Upper lobe of left lung (tissue), 4 donors: ENCODE data around the gene CCDC178.

Source experiments
- CTCF ChIP-seq, 6 experiments: fragments of 450-650 bp in 4 of 6; fragments of 200-600 bp in 2 of 6; sonication (generic) in 2 of 6; IDR thresholded peaks; one replicate each; pipeline ENCODE4 v1.5.1; 2016 to 2019; ENCODE audit warnings: antibody characterized with exemption in 6 of 6
- EP300 ChIP-seq, 4 donors: sonication (generic); formaldehyde crosslinking; IDR thresholded peaks; one replicate each; pipeline ENCODE4 v1.5.1; 2017; ENCODE audit warnings: antibody characterized with exemption in 4 of 4, control low read depth in 2 of 4
- POLR2A ChIP-seq, 4 donors: fragments of 450-650 bp; IDR thresholded peaks; one replicate each; pipeline ENCODE4 v1.5.1; 2016 to 2017; ENCODE audit warnings: antibody characterized with exemption in 4 of 4, mild to moderate bottlenecking in 2 of 4
- POLR2AphosphoS5 ChIP-seq, 2 donors: sonication (generic); formaldehyde crosslinking; IDR thresholded peaks; one replicate each; pipeline ENCODE4 v1.5.1; 2017; ENCODE audit warnings: antibody characterized with exemption in 2 of 2

- no peak for TF ChIP-seq CTCF (IDR thresholded peaks at IDR 0.05)
- no peak for TF ChIP-seq EP300 (IDR thresholded peaks at IDR 0.05)
- TF ChIP-seq POLR2A (IDR thresholded peaks at IDR 0.05) = no peak
- TF ChIP-seq POLR2AphosphoS5 (IDR thresholded peaks at IDR 0.05) = no peak
Measured at GRCh38 chr18:33469699-33470098, 29.2 kb upstream of the CCDC178 start.
